Breast epithelium (tissue), 4 donors: ENCODE results near the gene ANKIB1. TPM values are rescaled to one million over a fixed set of nuclear protein-coding genes. Genes with fewer than 3 reads are reported as not detected.
"Not testable (repeated sequence)": the region's sequence is repeated elsewhere in the genome, so short reads cannot be mapped to it uniquely, and the experiment has no call there.

Experiments
- DNase-seq, 2 donors: peaks; one replicate each; pipeline ENCODE4 v3.0.0-alpha.2; 2019; ENCODE audit warnings: low spot score in 2 of 2
- H3K27ac ChIP-seq, 2 donors: fragments of 200-600 bp; sonication (generic) in 1 of 2; one replicate each; pipeline ENCODE4 v1.5.1; 2016 to 2019; ENCODE audit warnings: mild to moderate bottlenecking in 1 of 2
- H3K27me3 ChIP-seq, 2 donors: fragments of 200-600 bp; sonication (generic) in 1 of 2; one replicate each; pipeline versions ENCODE4 v1.5.1 to v1.6.0; 2017 to 2019; ENCODE audit warnings: control low read depth in 1 of 2, mild to moderate bottlenecking in 1 of 2
- H3K36me3 ChIP-seq: fragments of 200-600 bp; one replicate; pipeline ENCODE4 v1.5.1; 2019
- H3K4me1 ChIP-seq, 2 donors: fragments of 200-600 bp; sonication (generic); one replicate each; pipeline ENCODE4 v1.5.1; 2016 to 2019; ENCODE audit warnings: control low read depth in 1 of 2
- H3K4me3 ChIP-seq, 3 donors: fragments of 200-600 bp; sonication (generic); 1 replicate in 2 of 3; 2 replicates in 1 of 3; pipeline ENCODE4 v1.5.1; 2016 to 2019; ENCODE audit warnings: mild to moderate bottlenecking in 3 of 3, moderate library complexity in 2 of 3
- H3K9me3 ChIP-seq, 2 donors: fragments of 200-600 bp; sonication (generic) in 1 of 2; one replicate each; pipeline ENCODE4 v1.5.1; 2016 to 2019; ENCODE audit warnings: control low read depth in 1 of 2
- POLR2A ChIP-seq: fragments of 450-650 bp; IDR thresholded peaks from one replicate; pipeline ENCODE4 v1.6.1; 2016; ENCODE audit warnings: antibody characterized with exemption, mild to moderate bottlenecking, moderate library complexity
- POLR2AphosphoS5 ChIP-seq, 3 donors: sonication (generic); formaldehyde crosslinking; IDR thresholded peaks; one replicate each; pipeline ENCODE4 v1.6.1; 2017; ENCODE audit warnings: antibody characterized with exemption in 3 of 3
- intact Hi-C: fragments of 100-400 bp; cut with DNase I; formaldehyde crosslinking; loops from one replicate; pipeline ENCODE4 v1.15.1; 2023; ENCODE audit warnings: low total_unique reads
- total RNA-seq, 3 donors: library from RNA; depleted of rRNA; stranded (reverse); fragments of >200 nt; gene quantifications; one replicate each; pipeline ENCODE4 v1.1.0, GENCODE V29; 2016
- TF ChIP-seq, protein P1 (sequence below), 3 donors: fragments of 450-650 bp; IDR thresholded peaks; one replicate each; pipeline ENCODE4 v1.5.1; 2016 to 2017; ENCODE audit warnings: antibody characterized with exemption in 3 of 3, mild to moderate bottlenecking in 3 of 3, moderate library complexity in 3 of 3

ANKIB1 gene
- total RNA-seq, 3 donors from 2014 or later = 51.8 to 61.3 (median 54.2) TPM

DNA sequence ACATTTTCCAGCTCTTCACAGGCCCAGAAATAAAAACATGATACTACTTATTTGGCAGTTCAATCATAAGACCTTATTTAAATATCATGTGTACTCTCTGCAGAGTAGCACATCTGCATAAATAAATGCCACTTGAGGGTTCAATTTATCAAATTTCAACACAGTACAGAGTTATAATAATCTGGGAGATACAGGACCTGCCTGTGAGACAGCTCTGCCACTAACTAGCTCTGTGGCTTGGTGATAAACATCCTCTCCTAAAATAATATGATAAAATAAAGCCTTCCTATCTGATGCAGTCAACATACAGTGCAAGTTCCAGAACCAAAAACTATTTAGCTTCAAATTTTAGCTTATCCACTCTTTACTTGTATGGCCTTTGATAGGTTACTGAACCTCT is 110.6 kb downstream of the ANKIB1 start:
- no peak for DNase-seq
- H3K27me3 ChIP-seq = no peaks in the 10 kb centered on the region
- H3K4me3 ChIP-seq = no peak overlapping the region
- no peak overlapping the region for H3K27ac ChIP-seq
- intact Hi-C loops = no loop called here
- no peaks in the 10 kb centered on the region for H3K4me1 ChIP-seq
- TF ChIP-seq POLR2AphosphoS5 (IDR thresholded peaks at IDR 0.05) (no peak), POLR2A (no peak)
- TF ChIP-seq, protein P1, sequence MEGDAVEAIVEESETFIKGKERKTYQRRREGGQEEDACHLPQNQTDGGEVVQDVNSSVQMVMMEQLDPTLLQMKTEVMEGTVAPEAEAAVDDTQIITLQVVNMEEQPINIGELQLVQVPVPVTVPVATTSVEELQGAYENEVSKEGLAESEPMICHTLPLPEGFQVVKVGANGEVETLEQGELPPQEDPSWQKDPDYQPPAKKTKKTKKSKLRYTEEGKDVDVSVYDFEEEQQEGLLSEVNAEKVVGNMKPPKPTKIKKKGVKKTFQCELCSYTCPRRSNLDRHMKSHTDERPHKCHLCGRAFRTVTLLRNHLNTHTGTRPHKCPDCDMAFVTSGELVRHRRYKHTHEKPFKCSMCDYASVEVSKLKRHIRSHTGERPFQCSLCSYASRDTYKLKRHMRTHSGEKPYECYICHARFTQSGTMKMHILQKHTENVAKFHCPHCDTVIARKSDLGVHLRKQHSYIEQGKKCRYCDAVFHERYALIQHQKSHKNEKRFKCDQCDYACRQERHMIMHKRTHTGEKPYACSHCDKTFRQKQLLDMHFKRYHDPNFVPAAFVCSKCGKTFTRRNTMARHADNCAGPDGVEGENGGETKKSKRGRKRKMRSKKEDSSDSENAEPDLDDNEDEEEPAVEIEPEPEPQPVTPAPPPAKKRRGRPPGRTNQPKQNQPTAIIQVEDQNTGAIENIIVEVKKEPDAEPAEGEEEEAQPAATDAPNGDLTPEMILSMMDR (IDR thresholded peaks at IDR 0.05) = no peak
- H3K36me3 ChIP-seq = no peaks in the 10 kb centered on the region
- H3K9me3 ChIP-seq = no peaks in the 10 kb centered on the region

DNA sequence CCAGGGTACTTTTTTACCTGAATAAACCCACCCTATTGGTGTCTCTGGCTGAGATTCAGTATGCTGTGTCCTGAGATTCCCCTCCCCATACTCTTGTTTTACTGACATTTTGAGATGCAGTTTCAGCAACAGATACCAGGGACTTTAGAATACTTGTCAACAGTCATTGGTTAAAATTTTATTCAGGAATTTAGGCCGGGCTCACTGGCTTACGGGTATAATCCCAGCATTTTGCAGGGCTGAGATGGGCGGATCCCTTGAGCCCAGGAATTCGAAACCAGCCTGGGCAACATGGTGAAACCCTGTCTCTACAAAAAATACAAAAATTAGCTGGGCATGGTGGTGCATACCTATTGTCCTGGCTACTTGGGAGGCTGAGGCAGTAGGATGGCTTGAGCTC is 111.5 kb downstream of the ANKIB1 start:
- TF ChIP-seq, protein P1 (IDR thresholded peaks at IDR 0.05) = no peak
- no peak for TF ChIP-seq POLR2A
- TF ChIP-seq POLR2AphosphoS5 (IDR thresholded peaks at IDR 0.05) = no peak
- H3K27me3 ChIP-seq = no peaks in the 10 kb centered on the region
- no peak overlapping the region for H3K27ac ChIP-seq
- H3K4me3 ChIP-seq = no peak overlapping the region
- H3K36me3 ChIP-seq = no peaks in the 10 kb centered on the region
- H3K9me3 ChIP-seq = no peaks in the 10 kb centered on the region
- H3K4me1 ChIP-seq = no peaks in the 10 kb centered on the region
- intact Hi-C loops = no loop called here
- DNase-seq = no peak

DNA sequence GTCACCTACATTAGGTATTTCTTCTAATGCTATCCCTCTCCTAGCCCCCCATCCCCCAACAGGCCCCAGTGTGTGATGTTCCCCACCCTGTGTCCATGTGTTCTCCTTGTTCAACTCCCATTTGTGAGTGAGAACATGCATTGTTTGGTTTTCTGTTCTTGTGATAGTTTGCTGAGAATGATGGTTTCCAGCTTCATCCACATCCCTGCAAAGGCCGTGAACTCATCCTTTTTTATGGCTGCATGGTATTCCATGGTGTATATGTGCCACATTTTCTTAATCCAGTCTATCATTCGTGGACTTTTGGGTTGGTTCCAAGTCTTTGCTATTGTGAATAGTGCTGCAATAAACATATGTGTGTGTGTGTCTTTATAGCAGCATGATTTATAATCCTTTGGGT is 113.4 kb downstream of the ANKIB1 start:
- H3K27me3 ChIP-seq, H3K4me3 ChIP-seq, H3K36me3 ChIP-seq, DNase-seq, H3K27ac ChIP-seq, intact Hi-C loops, H3K4me1 ChIP-seq, H3K9me3 ChIP-seq: not testable (repeated sequence)

DNA sequence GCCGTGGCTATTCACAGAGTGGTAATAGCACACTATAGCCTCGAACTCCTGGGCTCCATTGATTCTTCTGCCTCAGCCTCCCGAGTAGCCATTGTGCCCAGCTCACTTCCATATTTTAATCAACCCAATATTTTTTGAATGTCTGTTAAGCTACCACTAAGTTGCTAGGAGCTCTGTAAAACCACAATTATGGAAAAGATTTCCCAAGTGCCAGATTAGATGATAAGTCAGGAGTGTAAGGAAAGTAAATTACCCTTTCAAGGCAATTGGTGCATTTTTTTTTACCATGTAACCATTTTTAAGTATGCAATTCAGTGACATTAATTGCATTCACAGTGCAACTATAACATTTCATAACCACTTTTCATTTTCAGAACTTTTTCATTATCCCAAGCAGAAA is 114.0 kb downstream of the ANKIB1 start:
- Histone ChIP-seq H3K27ac (no peak overlapping the region), H3K4me1 (no peaks in the 10 kb centered on the region), H3K4me3 (no peak overlapping the region), H3K9me3 (no peaks in the 10 kb centered on the region), H3K27me3 (no peaks in the 10 kb centered on the region), H3K36me3 (no peaks in the 10 kb centered on the region)
- no peak for TF ChIP-seq POLR2A
- TF ChIP-seq POLR2AphosphoS5 (IDR thresholded peaks at IDR 0.05) = no peak
- TF ChIP-seq, protein P1 (IDR thresholded peaks at IDR 0.05) = no peak
- DNase-seq = no peak
- intact Hi-C loops = no loop called here

DNA sequence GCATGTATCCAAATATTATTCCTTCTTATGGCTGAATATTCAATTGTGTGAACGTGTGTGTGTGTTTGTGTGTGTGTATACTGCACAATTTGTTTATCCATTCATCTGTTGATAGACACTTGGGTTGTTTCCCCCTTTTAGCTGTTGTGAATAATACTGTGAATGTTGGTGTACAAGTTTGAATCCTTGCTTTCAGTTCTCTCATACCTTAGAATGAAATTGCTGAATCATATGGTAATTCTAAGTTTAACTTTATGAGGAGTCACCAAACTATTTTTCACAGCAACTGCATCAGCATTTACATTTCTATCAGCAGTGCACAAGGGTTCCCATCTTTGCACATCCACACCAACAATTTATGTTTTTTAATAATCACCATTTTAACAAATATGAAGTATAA is 114.6 kb downstream of the ANKIB1 start:
- intact Hi-C loops = no loop called here
- Histone ChIP-seq H3K27ac (no peak overlapping the region), H3K4me3 (no peak overlapping the region), H3K27me3 (no peaks in the 10 kb centered on the region), H3K9me3 (no peaks in the 10 kb centered on the region), H3K4me1 (no peaks in the 10 kb centered on the region), H3K36me3 (no peaks in the 10 kb centered on the region)
- TF ChIP-seq POLR2A (no peak), POLR2AphosphoS5 (IDR thresholded peaks at IDR 0.05) (no peak)
- TF ChIP-seq, protein P1 (IDR thresholded peaks at IDR 0.05) = no peak
- DNase-seq = no peak

DNA sequence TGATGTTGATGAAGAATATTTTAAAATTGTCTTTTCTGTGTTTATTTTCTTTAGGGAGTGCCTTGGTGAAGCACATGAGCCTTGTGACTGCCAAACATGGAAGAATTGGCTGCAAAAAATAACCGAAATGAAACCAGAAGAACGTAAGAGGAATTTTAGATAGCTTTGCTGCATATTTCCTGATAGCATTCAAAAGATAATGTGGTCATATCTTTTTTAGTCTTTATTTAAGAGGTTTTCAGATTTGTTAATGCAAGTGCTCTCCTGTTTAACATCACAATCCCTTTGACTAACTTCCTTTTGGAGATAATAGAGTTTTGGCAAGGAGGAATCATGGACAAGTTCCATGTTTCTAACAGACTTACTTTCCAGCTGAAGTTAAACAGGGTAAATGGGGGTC is 116.4 kb downstream of the ANKIB1 start:
- H3K27me3 ChIP-seq = no peaks in the 10 kb centered on the region
- intact Hi-C loops = no loop called here

More for the DNA sequence above, 116.4 kb downstream of the ANKIB1 start:
- H3K4me3 ChIP-seq = no peak overlapping the region
- no peaks in the 10 kb centered on the region for H3K9me3 ChIP-seq
- H3K36me3 ChIP-seq = no peaks in the 10 kb centered on the region
- no peak for DNase-seq
- TF ChIP-seq POLR2A (no peak), POLR2AphosphoS5 (IDR thresholded peaks at IDR 0.05) (no peak)
- TF ChIP-seq, protein P1 (IDR thresholded peaks at IDR 0.05) = no peak
- no peak overlapping the region for H3K27ac ChIP-seq
- H3K4me1 ChIP-seq = no peaks in the 10 kb centered on the region
